Natural killer cell (primary cell): ENCODE measurements around the gene PLA2G6. TPM values are rescaled to one million over a fixed set of nuclear protein-coding genes. Genes with fewer than 3 reads are reported as not detected.
A peak's percentile ranks its signal among the peaks of the same experiment; 100 is the strongest.

Experiments used
- ATAC-seq, 3 donors: fragments of 150-1000 bp in 2 of 3; fragments of 200-7000 bp in 1 of 3; cut with Tn5 transposase; 1 replicate in 1 of 3; 2 replicates in 2 of 3; pipeline ENCODE4 v1.10.0; 2021; ENCODE audit warnings: mild to moderate bottlenecking in 2 of 3, moderate library complexity in 2 of 3
- DNase-seq, 2 donors: peaks; one replicate each; pipeline versions ENCODE4 v3.0.0 to v3.0.0-alpha.2; 2013 to 2021; ENCODE audit warnings: mixed read lengths in 1 of 2
- H3K27ac ChIP-seq: one replicate; pipeline ENCODE4 v1.5.1; 2013; ENCODE audit warnings: mild to moderate bottlenecking, low read length
- H3K27me3 ChIP-seq: one replicate; pipeline ENCODE4 v1.6.1; 2013; ENCODE audit warnings: low read length; ENCODE audit not compliant: control insufficient read depth, insufficient read depth
- H3K36me3 ChIP-seq: one replicate; pipeline ENCODE4 v1.6.1; 2013; ENCODE audit warnings: low read length; ENCODE audit not compliant: control insufficient read depth, insufficient read depth
- H3K4me1 ChIP-seq: one replicate; pipeline ENCODE4 v1.6.1; 2013; ENCODE audit warnings: low read length; ENCODE audit not compliant: control insufficient read depth, insufficient read depth
- H3K4me3 ChIP-seq: one replicate; pipeline ENCODE4 v1.5.1; 2013; ENCODE audit warnings: low read length
- H3K9me3 ChIP-seq: one replicate; pipeline ENCODE4 v1.6.1; 2013; ENCODE audit warnings: low read length; ENCODE audit not compliant: control insufficient read depth, insufficient read depth
- H3K27ac Mint-ChIP-seq, 2 donors: one replicate each; pipeline ENCODE4 v1.8.0; 2022; ENCODE audit warnings: mild to moderate bottlenecking in 2 of 2, mixed read lengths in 2 of 2, moderate library complexity in 1 of 2
- H3K27me3 Mint-ChIP-seq, 2 donors: one replicate each; pipeline ENCODE4 v1.8.0; 2022; ENCODE audit warnings: low read depth in 2 of 2, mixed read lengths in 2 of 2
- H3K36me3 Mint-ChIP-seq: one replicate; pipeline ENCODE4 v1.8.0; 2022; ENCODE audit warnings: mixed read lengths
- H3K4me1 Mint-ChIP-seq, 2 donors: one replicate each; pipeline ENCODE4 v1.8.0; 2022; ENCODE audit warnings: mixed read lengths in 2 of 2
- H3K4me3 Mint-ChIP-seq: one replicate; pipeline ENCODE4 v1.8.0; 2022; ENCODE audit warnings: mild to moderate bottlenecking, moderate library complexity, mixed read lengths
- H3K9me3 Mint-ChIP-seq, 2 donors: one replicate each; pipeline ENCODE4 v1.8.0; 2022; ENCODE audit warnings: mixed read lengths in 2 of 2
- CTCF ChIP-seq: fragments of 200-600 bp; IDR thresholded peaks from one replicate; pipeline ENCODE4 v1.8.0; 2022; ENCODE audit warnings: antibody characterized with exemption
- WGBS: methylation state at CpG from one replicate; pipeline ENCODE4 v1.1.7; 2013; ENCODE audit warnings: missing lambda C conversion rate; ENCODE audit not compliant: insufficient coverage; 5-methylcytosine and 5-hydroxymethylcytosine counted together
- intact Hi-C: fragments of 100-400 bp; cut with micrococcal nuclease; formaldehyde crosslinking; loops from one replicate; pipeline ENCODE4 v1.14.2; 2022
- total RNA-seq, 4 donors: library from RNA; stranded (reverse); fragments of 120-200 nt in 1 of 4; gene quantifications; one replicate each; pipeline versions ENCODE4 v1.2.3 to v1.2.4, GENCODE V29; 2013 to 2022

The PLA2G6 gene
- total RNA-seq, 3 donors from 2014 or later (not counting 1 experiment from before 2014, with no cell fraction given): 137 to 167 (median 145) TPM

- peaks cover 28% of the 10 kb centered on the region for H3K36me3 ChIP-seq
- peaks cover 11% of the 10 kb centered on the region for H3K4me1 ChIP-seq
- WGBS: 93% methylated on average over 11 of the region's 11 CpGs
- H3K4me3 Mint-ChIP-seq: no peak overlapping the region
- TF ChIP-seq CTCF: no peak
- H3K9me3 ChIP-seq: peaks cover 5% of the 10 kb centered on the region
- peaks cover 0 to 3% of the 10 kb centered on the region in 2 donors for H3K9me3 Mint-ChIP-seq
- DNase-seq (no peak), ATAC-seq (no peak)
- no peak overlapping the region for H3K27ac Mint-ChIP-seq
- H3K27me3 ChIP-seq: no peaks in the 10 kb centered on the region
- no peaks in the 10 kb centered on the region for H3K27me3 Mint-ChIP-seq
- no peak overlapping the region for H3K27ac ChIP-seq
- intact Hi-C loops: no loop called here
- peaks cover 11 to 31% of the 10 kb centered on the region in 2 donors for H3K4me1 Mint-ChIP-seq
- H3K36me3 Mint-ChIP-seq: no peaks in the 10 kb centered on the region
- no peak overlapping the region for H3K4me3 ChIP-seq
Observed at GRCh38 chr22:38111925-38112355, 69.7 kb downstream of the PLA2G6 start.

- no peak overlapping the region for H3K4me3 Mint-ChIP-seq
Observed at GRCh38 chr22:38110863-38111852, 70.5 kb downstream of the PLA2G6 start.

GRCh38 chr22:38110008-38110862 is 71.4 kb downstream of the PLA2G6 start, which contains the start of gene BAIAP2L2:
Gene BAIAP2L2, minus strand, starts transcription at chr22:38110684. Its CDS starts 159 bp downstream, at chr22:38110525.
- WGBS: 96% methylated on average over 19 of the region's 19 CpGs
- H3K27ac ChIP-seq: peak within 1 kb of the TSS; percentile 3
- Mint-ChIP-seq H3K27me3 (no peaks in the 10 kb centered on the region), H3K4me3 (peak within 1 kb of the TSS; percentile 84), H3K36me3 (no peaks in the 10 kb centered on the region), H3K27ac (peak within 1 kb of the TSS; percentile 89 to 93), H3K4me1 (peaks cover 20 to 44% of the 10 kb centered on the region in 2 donors), H3K9me3 (peaks cover 0 to 3% of the 10 kb centered on the region in 2 donors)
- peaks cover 5% of the 10 kb centered on the region for H3K9me3 ChIP-seq
- ATAC-seq (no peak), DNase-seq (no peak)
- TF ChIP-seq CTCF: no peak
- intact Hi-C loops: no loop called here
- H3K4me1 ChIP-seq: peaks cover 21% of the 10 kb centered on the region
- no peaks in the 10 kb centered on the region for H3K27me3 ChIP-seq
- H3K36me3 ChIP-seq: peaks cover 21% of the 10 kb centered on the region
- H3K4me3 ChIP-seq: no peak within 1 kb of the TSS

More at GRCh38 chr22:38110863-38111852, 70.5 kb downstream of the PLA2G6 start:
- Histone ChIP-seq H3K9me3 (peaks cover 5% of the 10 kb centered on the region), H3K36me3 (peaks cover 28% of the 10 kb centered on the region), H3K27ac (no peak overlapping the region), H3K4me1 (peaks cover 12% of the 10 kb centered on the region), H3K27me3 (no peaks in the 10 kb centered on the region), H3K4me3 (no peak overlapping the region)
- intact Hi-C loops: no loop called here
- H3K27ac Mint-ChIP-seq: peak overlapping the region; percentile 72 to 93
- peaks cover 15 to 36% of the 10 kb centered on the region in 2 donors for H3K4me1 Mint-ChIP-seq
- 96% methylated on average over 30 of the region's 30 CpGs for WGBS
- H3K36me3 Mint-ChIP-seq: no peaks in the 10 kb centered on the region
- no peak for ATAC-seq
- DNase-seq: no peak
- no peaks in the 10 kb centered on the region for H3K27me3 Mint-ChIP-seq
- TF ChIP-seq CTCF: no peak
- H3K9me3 Mint-ChIP-seq: peaks cover 0 to 3% of the 10 kb centered on the region in 2 donors
